CD4-positive, alpha-beta T cell treated with Interferon gamma for 1 hour (primary cell): ENCODE data around the gene CLEC16A.

ENCODE experiments used
- DNase-seq: peaks from one replicate; pipeline ENCODE4 v3.0.0-alpha.2; 2020

The CLEC16A gene

DNA sequence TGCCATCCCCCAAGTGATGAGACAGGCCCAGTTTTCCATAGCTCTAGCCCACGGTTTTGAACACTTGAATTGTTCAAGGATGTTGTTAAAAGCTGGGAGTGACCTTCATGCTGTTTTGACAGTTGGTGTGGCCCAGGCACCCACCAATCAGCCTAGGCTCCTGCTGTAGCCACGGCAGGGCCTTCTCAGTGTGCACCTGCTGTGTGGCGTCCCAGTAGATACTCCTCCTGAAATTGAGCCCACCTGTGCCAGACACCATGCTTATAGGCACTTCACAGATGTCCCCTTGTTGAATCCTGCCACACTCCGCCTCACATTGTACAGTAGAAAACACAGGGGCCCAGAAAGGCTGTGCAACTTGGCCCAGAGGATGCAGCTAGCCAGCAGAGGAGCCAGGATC lies 225.3 kb downstream of the CLEC16A start:
- no peak for DNase-seq

DNA sequence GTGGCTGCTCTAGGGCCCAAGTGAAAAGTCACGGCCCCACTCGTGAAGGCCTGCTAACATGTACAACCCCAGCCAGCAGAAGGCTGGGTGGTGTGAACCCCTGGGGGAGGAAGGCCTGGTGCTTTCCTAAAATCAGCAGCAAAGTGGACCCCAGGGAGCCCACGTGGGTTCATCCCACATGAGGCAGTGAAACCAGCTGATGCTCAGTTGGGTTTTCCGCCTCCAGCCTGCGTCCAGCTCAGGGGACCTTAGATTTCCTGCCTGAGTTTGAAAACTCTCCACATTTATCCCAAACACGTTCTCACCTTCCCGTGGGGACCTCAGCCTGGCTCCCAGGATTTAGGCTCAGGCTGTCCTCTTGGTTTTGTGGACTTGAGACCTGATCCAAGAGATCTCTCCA lies 225.8 kb downstream of the CLEC16A start:
- DNase-seq = no peak

DNA sequence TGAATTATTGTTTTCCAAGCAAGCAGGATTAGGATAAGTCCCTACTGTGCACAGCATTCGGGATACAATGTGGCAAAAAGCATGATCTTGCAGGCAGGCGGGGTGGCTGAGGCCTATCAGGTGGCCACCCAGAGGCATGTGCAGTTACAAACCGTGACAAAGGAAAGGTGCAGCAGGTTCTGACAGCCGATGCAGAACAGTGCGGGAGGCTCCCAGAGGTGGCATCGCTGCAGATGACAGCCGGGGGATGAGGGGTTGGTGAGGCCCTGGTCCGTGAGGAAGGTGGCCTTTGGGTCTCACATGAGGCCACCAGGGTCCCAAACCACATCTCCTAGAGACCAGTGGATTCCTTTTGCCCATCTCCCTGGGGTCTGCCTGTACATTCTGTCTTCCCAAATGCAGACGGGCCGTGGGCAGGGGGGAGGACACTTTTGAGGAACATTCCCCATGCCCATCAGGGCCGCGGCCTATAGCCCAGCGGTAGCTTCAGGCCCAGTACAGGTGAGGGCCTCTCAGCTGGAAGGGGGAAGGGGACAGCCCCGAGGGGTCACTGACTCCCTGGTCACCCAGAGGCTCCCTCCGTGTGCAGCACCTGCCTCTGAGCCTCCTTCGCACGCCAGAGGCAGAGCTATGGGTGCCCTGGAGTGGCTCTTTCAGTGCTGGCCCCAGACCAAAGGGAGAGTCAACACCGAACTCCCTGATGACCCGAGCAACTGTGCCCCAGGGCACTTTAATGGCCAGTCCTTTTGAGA lies 226.5 kb downstream of the CLEC16A start:
- DNase-seq = no peak

DNA sequence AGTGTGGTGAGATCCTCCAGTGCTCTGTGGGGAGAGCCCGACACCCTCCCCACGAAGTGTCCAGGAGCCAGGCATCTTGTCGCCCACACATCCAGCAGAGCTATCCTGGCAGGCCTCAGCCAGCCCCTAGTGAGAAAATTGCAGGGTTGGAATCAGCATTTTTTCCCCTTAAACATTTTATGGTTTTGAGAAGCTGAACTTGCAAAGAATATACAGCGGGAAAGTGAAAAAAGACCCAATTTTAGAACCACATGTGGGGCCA lies 227.0 kb downstream of the CLEC16A start:
- no peak for DNase-seq

DNA sequence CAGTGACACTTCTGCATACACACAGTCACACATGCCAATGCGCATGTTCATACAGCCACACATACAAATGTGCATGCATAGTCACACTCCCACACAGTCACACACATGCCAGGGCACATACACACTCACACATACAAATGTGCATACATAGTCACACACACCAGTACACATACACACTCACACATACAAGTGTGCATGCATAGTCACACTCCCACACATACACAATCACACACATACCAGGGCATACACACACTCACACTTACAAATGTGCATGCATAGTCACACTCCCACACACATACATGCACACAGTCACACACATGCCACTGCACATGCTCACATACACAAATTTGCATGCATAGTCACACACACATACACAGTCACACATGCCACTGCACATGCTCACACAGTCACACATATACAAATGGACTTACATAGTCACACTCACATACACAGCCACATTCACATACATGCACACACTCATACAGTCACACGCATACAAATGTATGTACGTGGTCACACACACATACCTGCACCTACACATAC lies 227.5 kb downstream of the CLEC16A start:
- no peak for DNase-seq

DNA sequence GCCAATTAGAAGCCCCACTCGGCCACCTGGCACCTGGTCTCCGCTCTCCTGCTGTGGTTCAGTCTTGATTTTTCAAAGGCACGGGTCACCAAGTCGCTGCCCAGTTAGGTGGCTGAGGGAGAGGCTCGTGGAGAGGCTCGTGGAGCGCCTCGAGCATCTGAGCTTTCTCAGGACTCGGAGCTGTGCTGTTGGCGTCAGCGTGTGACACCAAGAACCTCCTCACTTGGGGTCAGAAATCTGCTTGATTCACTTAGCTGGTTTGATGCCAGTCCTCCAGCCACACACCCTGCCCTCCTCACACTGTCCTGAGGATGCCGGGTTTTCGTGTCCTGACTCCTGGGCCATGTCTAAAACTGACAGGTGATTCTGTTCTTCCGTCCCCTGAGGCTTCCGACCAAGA lies 229.1 kb downstream of the CLEC16A start:
- no peak for DNase-seq

DNA sequence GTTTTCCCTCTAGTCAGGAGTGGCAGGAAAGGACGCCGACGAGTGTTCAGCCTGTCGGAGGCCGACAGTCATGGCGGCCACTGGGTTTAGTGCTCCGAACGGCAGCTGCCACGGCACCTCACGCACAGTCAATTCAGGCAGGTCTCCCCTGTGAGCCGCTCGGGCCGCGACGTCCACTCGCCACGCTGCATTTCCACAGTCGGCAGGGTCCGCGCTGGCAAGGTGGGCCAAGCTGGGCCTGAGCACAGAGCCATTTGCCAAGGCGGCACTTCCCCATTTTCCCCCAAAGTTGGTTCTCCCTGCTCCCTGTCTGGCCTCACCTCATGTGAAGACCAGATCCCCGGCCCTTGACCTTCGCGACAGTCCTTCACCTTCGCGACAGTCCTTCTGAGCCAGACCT lies 229.8 kb downstream of the CLEC16A start:
- no peak for DNase-seq

DNA sequence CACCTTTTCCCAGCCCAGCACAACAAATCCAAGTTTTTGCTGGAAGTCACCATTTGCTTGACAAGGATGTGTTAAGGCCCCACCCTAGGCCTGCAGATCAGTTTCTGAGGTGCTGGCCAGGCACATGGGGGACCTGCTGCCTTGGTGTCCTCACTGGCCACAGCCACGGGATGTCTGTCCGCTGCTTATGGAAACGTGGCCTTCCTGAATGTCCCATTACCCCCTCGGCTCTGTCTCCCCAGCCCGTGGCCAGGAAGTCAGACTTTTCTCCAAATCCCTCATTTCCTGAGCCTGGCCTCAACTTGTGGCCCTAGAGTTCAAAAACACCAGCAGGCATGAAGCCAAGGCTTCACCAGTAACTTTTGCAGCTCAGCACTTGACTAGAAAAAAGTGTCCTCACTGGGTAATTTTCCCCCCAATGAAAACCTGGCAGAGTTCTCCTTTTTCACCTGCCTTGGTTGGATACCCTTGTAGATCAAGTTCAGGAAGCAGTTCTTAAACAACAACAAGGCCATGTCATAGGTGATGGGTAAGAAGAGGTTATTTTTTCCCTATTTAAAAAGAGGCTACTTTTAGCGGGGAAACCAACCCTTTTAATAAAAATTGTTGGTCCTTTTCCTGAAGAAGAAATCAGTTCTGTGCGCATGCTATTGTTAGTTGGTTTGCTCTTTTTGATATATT lies 230.9 kb downstream of the CLEC16A start:
- DNase-seq = no peak

DNA sequence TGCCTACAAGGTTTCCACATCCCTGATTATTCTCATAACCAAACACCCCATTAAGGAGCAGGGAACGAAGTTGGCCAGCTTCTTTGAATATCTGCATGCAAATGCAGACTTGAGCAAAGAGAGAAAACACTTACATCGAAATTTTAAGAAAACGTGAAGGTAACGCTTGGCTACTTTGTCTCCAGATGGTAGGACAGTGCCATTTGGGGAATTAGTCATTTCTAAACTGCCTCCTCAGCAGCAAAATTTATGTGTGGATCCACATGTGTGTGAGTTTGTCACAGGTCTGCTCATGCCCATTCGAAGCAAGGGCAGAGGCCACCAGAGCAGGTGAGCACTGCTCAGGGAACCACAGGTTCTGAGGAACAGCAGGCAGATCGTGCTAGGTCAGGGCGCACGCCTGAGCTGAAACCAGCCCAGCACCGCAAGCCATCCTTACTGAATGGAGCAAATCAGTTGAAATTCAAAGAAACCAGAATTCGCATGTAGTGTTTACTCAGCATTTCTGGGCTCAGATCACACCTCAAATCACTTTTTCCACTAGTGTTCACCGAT lies 231.5 kb downstream of the CLEC16A start:
- DNase-seq = no peak

DNA sequence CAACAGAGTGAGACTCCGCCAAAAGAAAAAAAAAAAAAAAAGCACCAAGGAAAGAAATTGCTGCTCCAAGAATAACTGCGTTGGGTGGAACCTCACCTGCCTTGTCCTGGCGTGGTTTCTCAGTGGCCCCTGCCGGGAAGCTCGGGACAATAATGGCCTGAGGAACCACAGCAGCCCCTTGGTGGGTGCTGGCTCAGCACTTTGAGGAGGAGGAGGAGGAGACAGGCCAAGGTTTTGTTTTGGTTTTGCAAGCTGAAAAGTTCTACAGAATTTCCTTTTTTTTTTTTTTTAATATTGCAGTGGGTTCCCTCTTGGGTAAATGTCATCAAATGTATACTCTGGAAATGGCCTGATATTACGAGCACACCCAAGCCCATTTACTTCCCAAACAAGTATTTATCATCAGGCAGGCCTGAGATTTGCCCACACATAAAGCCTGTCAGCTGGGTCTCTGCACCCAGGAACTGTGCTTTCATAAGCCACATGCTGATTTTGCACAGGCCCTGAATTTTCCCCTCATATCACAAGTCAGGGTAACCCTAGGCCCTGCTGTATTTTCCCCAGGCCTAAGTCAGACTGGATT lies 233.3 kb downstream of the CLEC16A start:
- no peak for DNase-seq

DNA sequence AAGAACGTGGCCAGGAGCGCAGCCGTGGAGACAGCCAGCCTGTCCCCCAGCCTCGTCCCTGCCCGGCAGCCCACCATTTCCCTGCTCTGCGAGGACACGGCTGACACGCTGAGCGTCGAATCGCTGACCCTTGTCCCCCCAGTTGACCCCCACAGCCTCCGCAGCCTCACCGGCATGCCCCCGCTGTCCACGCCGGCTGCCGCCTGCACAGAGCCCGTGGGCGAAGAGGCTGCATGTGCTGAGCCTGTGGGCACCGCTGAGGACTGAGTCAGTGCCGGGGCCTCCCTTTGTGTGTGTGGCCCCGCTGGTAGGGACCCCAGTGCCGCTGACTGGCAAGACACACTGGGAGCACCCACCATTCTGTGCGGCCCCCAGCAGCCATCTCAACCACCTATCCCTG lies 234.1 kb downstream of the CLEC16A start:
- no peak for DNase-seq

DNA sequence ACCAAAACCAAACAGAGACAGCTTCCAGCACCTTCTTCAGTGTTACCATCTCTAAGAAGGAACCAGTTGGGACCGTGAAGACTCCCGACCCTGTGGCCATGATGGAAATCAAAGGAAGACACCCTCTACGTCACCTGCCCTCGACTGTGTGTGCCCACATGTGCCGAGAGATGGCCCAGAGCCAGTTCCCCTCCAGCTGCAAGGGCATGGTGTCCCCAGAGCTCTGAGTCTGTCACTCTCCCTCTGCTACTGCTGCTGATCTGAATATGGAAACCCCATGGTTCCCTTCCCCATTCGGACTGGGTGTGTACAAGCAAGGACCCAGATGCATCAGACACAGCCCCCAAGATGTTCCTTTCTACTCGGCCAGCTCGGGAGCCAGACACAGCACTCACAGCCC lies 235.2 kb downstream of the CLEC16A start:
- no peak for DNase-seq

DNA sequence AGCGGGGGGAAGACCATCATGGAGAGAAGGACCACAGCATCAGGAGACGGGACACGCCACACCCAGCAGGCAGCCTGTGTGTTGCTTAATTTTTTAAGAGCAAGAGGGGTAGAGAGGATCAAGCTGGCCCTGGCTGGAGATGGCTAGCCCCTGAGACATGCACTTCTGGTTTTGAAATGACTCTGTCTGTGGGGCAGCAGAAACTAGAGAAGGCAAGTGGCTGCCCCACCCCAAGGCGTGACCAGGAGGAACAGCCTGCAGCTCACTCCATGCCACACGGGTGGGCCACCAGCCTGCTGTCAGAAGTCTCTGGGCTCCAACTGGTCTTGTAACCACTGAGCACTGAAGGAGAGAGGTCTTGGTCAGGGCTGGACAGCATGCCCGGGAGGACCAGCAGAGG lies 236.1 kb downstream of the CLEC16A start:
- DNase-seq = peak; percentile 15

DNA sequence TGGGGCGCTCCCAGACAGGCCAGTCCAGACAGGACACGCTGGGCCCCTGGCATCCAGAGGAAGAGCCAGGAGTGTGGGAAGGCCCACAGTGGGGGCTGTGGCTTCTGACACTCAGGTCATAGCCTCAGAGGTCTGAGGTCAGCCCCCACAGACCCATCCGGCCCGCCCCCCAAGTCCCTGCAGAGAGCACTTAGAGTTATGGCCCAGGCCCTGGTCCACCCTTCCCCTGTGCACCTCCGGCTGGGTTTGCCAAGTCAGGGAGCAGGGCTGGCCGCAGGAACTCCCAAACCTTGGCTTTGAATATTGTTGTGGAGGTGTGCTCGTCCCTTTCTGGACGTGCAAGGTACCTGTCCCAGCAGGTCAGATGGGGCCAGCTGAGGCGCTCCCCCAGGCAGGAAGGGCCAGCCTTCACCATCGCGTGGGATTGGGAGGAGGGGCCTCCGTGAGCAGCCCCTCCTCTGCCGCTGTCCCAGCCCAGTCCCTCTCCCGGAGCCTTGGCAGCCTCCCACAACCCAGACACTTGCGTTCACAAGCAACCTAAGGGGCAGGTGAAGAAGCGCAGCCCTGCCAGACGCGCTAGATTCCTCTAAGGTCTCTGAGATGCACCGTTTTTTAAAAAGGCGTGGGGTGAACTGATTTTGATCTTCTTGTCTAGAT lies 237.0 kb downstream of the CLEC16A start:
- DNase-seq = no peak

DNA sequence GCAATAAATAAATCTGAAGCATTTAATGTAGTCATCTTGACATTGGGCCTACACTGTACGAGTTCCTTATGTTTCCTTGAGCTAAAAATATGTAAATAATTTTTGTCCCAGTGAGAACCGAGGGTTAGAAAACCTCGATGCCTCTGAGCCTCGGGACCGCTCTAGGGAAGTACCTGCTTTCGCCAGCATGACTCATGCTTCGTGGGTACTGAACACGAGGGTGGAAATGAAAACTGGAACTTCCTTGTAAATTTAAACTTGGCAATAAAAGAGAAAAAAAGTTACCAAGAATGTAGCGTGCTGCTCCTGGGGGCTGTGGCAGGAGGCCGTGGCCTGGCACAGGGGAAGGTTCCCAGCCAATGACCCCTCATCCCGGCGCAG lies 237.5 kb downstream of the CLEC16A start:
- DNase-seq = peak; percentile 57

DNA sequence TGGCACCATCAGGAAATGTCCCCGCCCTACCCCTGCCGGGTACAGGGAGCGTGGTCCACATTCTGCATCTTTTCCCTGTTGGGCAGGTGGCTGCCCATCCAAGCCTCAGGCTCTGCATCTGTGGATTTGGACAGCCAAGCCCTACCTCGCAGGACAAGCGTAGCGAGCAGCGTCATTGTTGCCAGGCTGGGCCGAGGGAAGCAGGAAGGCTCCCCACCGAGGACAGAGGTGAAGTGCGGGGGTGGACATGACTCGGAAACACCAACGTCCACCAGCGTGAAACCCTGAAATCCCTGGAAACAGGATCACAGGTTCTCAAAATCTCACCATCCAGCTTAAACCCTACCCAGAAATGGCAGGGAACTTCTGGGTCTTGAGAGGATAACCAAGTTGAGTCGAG lies 238.0 kb downstream of the CLEC16A start:
- DNase-seq = no peak

DNA sequence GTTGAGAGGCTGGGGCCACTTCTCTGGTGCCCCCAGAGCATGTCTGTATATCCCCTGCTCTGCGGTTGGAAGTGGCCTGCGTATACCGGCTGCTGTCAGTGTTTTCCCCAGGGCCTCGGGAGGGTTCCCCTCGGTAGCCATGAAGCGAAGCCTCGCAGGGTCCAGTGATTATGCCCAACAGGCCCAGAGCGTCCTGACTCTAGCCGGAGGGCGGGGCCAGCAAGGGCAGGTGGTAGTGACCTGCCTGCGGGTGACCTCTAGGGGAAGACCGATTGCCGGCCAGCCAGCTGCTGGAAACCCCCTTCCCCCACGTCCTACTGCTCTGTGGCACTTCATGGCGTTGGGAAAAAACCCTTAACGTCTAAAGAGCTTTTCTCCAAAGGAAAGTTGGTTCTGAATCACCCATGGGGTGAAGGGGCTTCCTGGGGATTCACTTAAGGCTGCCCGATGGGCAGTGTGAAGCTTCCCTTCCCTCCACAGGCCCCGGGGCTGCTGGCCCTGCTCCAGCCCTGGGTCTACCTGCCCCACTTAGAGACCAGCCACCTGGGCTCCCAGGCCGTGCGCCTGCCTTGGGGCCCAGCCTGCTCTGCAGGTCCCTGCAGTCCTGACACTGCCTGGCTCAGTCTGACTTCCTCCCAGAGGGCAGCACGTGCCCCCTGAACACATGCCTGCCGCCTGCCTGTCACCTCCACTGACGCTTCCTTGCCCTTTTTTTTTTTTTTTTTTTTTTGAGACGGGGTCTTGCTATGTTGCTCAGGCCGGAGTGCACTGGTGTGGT lies 238.9 kb downstream of the CLEC16A start:
- no peak for DNase-seq

DNA sequence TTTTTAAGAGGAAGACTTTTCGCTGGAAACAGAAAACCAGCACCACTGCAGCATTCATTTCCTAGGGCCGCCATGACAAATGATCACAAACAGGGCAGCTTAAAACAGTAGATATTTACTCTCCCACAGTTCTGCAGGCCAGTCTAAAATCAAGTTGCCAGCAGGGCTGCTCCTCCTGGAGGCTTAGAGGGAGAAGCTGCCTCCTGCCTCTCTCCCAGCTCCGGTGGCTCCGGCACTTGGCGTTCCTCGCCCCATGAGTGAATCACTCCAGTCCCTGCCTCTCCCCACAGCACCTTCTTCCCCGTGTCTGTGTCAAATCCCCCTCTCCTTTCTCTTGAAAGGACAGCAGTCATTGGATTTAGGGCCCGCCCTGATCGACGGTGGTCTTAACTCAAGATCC lies 239.6 kb downstream of the CLEC16A start:
- no peak for DNase-seq

DNA sequence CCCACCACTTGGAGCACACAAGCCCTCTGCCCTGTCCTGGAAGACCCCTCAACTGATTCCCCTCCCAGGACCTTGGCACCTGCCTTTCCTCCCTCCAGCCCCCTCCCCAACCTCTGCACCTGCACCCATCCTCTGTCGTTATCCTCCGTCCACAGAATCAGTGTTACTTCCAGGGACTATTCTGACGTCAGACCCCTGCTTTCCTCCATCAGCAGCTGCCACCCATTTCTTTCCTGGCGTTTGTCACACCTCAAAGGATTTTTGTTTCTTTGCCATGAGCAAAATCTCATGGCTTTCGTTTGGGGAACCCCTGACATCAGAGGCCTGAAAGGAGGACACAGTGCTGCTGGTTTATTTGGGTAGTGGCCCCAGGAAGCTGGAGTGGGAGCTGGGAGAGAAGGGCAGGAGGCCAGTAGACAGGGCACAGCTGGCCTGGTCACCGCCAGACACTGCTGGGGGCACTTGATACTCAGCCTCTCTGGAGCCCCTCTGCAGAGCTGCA lies 243.2 kb downstream of the CLEC16A start:
- DNase-seq = no peak

DNA sequence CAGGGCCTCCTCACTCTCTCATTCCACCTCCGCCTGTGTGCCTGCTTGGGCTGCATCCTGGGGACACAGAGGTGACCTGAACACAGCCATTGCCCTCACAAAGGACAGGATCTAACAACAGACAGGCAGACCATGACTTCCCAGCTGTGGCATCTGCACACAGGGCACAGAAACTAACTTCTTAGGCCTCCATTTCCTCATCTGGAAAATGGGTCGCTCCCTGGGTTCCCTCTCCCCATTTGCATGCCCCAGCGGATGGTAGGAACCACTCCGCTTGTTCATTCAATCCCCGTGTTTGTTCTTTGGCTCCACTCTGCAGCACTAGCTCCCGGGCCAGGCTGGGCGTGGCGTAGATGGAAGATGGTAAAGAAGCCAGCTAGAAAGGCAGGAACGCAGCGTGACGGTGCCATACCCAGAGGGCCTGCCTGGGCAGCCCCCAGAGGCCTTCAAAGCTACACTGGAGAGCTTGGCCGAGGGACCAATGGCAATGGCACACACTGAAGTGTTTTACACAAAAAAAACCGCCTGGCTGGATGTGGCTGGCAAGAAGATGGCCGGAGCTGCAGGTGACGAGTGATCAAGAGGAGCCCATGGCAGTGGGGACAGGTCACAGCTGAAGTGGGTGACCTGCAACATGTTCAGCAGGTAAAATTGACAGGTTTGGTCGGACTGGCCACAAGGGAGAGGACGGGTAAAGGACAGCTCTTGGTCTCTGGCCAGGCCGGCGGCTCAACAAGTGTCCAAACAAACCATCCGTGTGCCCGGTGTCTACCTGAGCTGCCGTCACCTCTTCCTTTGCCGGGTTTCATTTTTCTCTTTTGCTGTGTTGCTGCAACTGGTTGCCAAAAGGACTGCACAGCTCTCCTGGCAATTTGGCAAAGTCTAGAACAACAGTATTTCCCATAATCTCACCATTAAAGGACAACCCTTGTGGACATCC lies 244.7 kb downstream of the CLEC16A start:
- DNase-seq = no peak
